Osteoblast (primary cell): ENCODE data around the gene VPS26B. TPM values are rescaled to one million over a fixed set of nuclear protein-coding genes. Genes with fewer than 3 reads are reported as not detected.

ENCODE experiments used
- DNase-seq: peaks from one replicate; pipeline ENCODE4 v3.0.0; 2011; ENCODE audit warnings: low spot score, mixed read lengths; ENCODE audit not compliant: insufficient read length; ENCODE audit errors: missing footprints
- H2AFZ ChIP-seq: 2 replicates; pipeline ENCODE4 v1.6.0; 2011; ENCODE audit warnings: mild to moderate bottlenecking, low read length
- H3K27ac ChIP-seq: 2 replicates; pipeline ENCODE4 v1.5.1; 2011; ENCODE audit warnings: mild to moderate bottlenecking, low read depth, low read length, moderate library complexity
- H3K27me3 ChIP-seq: 2 replicates; pipeline ENCODE4 v1.6.0; 2012; ENCODE audit warnings: mild to moderate bottlenecking, control low read depth, inconsistent platforms, low read length, moderate library complexity; ENCODE audit not compliant: insufficient read depth
- H3K36me3 ChIP-seq: 2 replicates; pipeline ENCODE4 v1.5.1; 2011; ENCODE audit warnings: mild to moderate bottlenecking, low read length, control low read depth, moderate library complexity; ENCODE audit not compliant: insufficient read depth
- H3K4me1 ChIP-seq: 2 replicates; pipeline ENCODE4 v1.5.1; 2011; ENCODE audit warnings: mild to moderate bottlenecking, low read length, control low read depth, moderate library complexity; ENCODE audit not compliant: insufficient read depth
- H3K4me2 ChIP-seq: 2 replicates; pipeline ENCODE4 v1.6.0; 2011; ENCODE audit warnings: mild to moderate bottlenecking, low read length; ENCODE audit not compliant: insufficient read depth
- H3K4me3 ChIP-seq: fragments of 200-600 bp; sonication (generic); 3 replicates; pipeline ENCODE4 v1.5.1; 2012; ENCODE audit warnings: mild to moderate bottlenecking, low read length, inconsistent platforms; ENCODE audit not compliant: insufficient read depth
- H3K79me2 ChIP-seq: 2 replicates; pipeline ENCODE4 v1.6.0; 2012; ENCODE audit warnings: mild to moderate bottlenecking, low read length, control low read depth, inconsistent platforms; ENCODE audit not compliant: insufficient read depth
- H3K9me3 ChIP-seq: 2 replicates; pipeline ENCODE4 v1.5.1; 2011; ENCODE audit warnings: low read depth, low read length, control low read depth
- H4K20me1 ChIP-seq: 2 replicates; pipeline ENCODE4 v1.6.0; 2012; ENCODE audit warnings: mild to moderate bottlenecking, low read length, control low read depth; ENCODE audit not compliant: insufficient read depth
- total RNA-seq: library from RNA; depleted of rRNA; stranded (reverse); fragments of >200 nt; gene quantifications from 2 replicates; pipeline ENCODE4 v1.2.3, GENCODE V29; 2012
- TF ChIP-seq, protein P1 (sequence below): IDR thresholded peaks from 2 replicates; pipeline ENCODE4 v1.5.1; 2011; ENCODE audit warnings: mild to moderate bottlenecking, low read depth, low read length, moderate library complexity; ENCODE audit errors: extremely low read depth

VPS26B gene
- total RNA-seq, 1 donor: 54.3 TPM

GRCh38 chr11:134216816-134217215, 7.7 kb upstream of the VPS26B start:
- H3K4me1 ChIP-seq: no peaks in the 10 kb centered on the region
- peaks cover 61% of the 10 kb centered on the region for H3K79me2 ChIP-seq
- no peak overlapping the region for H3K4me3 ChIP-seq
- TF ChIP-seq, protein P1, sequence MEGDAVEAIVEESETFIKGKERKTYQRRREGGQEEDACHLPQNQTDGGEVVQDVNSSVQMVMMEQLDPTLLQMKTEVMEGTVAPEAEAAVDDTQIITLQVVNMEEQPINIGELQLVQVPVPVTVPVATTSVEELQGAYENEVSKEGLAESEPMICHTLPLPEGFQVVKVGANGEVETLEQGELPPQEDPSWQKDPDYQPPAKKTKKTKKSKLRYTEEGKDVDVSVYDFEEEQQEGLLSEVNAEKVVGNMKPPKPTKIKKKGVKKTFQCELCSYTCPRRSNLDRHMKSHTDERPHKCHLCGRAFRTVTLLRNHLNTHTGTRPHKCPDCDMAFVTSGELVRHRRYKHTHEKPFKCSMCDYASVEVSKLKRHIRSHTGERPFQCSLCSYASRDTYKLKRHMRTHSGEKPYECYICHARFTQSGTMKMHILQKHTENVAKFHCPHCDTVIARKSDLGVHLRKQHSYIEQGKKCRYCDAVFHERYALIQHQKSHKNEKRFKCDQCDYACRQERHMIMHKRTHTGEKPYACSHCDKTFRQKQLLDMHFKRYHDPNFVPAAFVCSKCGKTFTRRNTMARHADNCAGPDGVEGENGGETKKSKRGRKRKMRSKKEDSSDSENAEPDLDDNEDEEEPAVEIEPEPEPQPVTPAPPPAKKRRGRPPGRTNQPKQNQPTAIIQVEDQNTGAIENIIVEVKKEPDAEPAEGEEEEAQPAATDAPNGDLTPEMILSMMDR: no peak
- no peak overlapping the region for H2AFZ ChIP-seq
- H4K20me1 ChIP-seq: no peaks in the 10 kb centered on the region
- no peaks in the 10 kb centered on the region for H3K27me3 ChIP-seq
- H3K9me3 ChIP-seq: no peaks in the 10 kb centered on the region
- no peak overlapping the region for H3K4me2 ChIP-seq
- DNase-seq: no peak
- peaks cover 13% of the 10 kb centered on the region for H3K36me3 ChIP-seq
- H3K27ac ChIP-seq: no peak overlapping the region

DNA sequence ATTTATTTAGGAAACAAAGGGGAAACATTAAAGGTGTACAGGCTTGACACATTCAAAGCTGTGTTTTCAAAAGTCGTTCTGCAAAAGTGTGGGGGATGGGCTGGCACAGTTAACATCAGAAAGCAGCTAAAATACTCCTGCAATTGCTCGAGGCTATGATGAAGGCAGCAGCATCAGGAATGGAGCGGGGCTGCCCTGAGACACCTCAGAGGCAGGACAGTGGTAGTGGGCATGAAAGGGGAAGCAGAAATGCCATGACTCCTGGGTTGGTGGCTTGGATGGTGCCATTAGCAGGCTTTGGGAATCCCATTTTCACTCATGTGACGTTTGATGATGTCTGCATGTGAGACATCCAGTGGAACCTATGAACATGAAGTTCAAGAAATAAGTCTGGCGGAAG, 1.4 kb upstream of the VPS26B start:
- Histone ChIP-seq H3K9me3 (no peaks in the 10 kb centered on the region), H3K27ac (peak overlapping the region; percentile 94), H3K79me2 (peaks cover 75% of the 10 kb centered on the region)

DNA sequence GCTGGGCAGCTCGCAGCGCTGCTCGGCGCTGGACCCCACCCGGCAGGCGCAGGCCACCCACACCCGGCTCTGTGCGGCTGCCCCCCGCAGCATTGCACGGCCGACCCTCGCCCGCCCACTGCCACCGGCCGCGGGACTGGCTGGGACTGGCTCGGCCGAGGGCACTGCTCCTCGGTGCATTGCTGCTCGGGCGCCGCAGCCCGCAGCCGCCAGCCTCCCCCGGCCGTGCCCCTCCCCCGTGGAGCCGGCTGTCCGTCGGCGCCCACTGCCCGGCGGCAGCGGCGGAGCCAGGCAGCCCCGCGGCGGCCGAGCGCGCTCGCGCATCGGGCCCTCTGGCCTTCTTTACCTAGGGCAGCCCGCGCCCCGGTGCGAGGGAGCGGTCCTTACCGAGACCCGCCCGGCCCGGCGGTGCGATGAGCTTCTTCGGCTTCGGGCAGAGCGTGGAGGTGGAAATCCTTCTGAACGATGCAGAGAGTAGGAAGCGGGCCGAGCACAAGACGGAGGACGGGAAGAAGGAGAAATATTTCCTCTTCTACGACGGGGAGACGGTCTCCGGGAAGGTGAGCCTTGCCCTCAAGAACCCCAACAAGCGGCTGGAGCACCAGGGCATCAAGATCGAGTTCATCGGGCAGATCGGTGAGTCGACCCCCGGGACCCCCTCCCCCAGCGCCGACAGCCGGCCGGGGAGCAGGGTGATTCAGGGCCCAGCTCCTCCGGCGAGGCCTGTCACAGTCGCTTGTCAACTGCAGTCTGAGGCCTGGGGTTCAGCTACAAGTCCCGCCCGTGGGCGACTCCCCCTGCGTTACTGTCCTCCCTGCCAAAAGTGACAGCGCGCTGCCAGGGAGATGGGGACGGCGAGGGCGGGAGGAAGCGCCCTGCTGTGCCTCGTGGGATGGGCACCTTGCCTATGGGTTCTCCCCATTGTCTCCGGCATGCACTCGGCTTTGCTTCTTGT, 516 bp downstream of the VPS26B start:
- Histone ChIP-seq H3K27me3 (no peaks in the 10 kb centered on the region), H3K4me1 (peaks cover 20% of the 10 kb centered on the region), H3K4me2 (peak overlapping the region; percentile 99), H3K4me3 (peak overlapping the region; percentile 97), H3K27ac (peak overlapping the region; percentile 94), H3K9me3 (no peaks in the 10 kb centered on the region), H2AFZ (peak overlapping the region; percentile 84), H3K36me3 (peaks cover 5% of the 10 kb centered on the region), H4K20me1 (peaks cover 43% of the 10 kb centered on the region), H3K79me2 (peaks cover 86% of the 10 kb centered on the region)
- DNase-seq: peak; percentile 55
- TF ChIP-seq, protein P1: no peak

More for the DNA sequence above, 1.4 kb upstream of the VPS26B start:
- Histone ChIP-seq H3K36me3 (peaks cover 10% of the 10 kb centered on the region), H3K4me2 (peak overlapping the region; percentile 99), H2AFZ (peak overlapping the region; percentile 63), H3K4me1 (peaks cover 20% of the 10 kb centered on the region), H4K20me1 (peaks cover 27% of the 10 kb centered on the region), H3K4me3 (peak overlapping the region; percentile 97), H3K27me3 (no peaks in the 10 kb centered on the region)
- DNase-seq: no peak
- TF ChIP-seq, protein P1: no peak

- H3K27ac ChIP-seq: no peak overlapping the region
- peak; percentile 69 for DNase-seq
- H3K9me3 ChIP-seq: no peaks in the 10 kb centered on the region
Observed at GRCh38 chr11:134226806-134227325, 2.4 kb downstream of the VPS26B start.

More at GRCh38 chr11:134226806-134227325, 2.4 kb downstream of the VPS26B start:
- Histone ChIP-seq H3K27me3 (no peaks in the 10 kb centered on the region), H3K79me2 (peaks cover 86% of the 10 kb centered on the region), H4K20me1 (peaks cover 56% of the 10 kb centered on the region), H2AFZ (no peak overlapping the region), H3K4me1 (peaks cover 20% of the 10 kb centered on the region), H3K4me3 (peak overlapping the region; percentile 97), H3K4me2 (peak overlapping the region; percentile 99), H3K36me3 (peaks cover 3% of the 10 kb centered on the region)
- TF ChIP-seq, protein P1: no peak
